ENCODE data around the gene GALP. TPM values are rescaled to one million over a fixed set of nuclear protein-coding genes. Genes with fewer than 3 reads are reported as not detected.
A peak's percentile ranks its signal among the peaks of the same experiment; 100 is the strongest.
"Not testable (repeated sequence)": the region's sequence is repeated elsewhere in the genome, so short reads cannot be mapped to it uniquely, and the experiment has no call there.

The GALP gene
- total and polyA plus RNA-seq, 5 donors: not detected

GRCh38 chr19:56217039-56217949 is 41.5 kb downstream of the GALP start:
- Histone ChIP-seq H3K9me3 (ENCODE audit: control insufficient read depth, low read length) (no peaks in the 10 kb centered on the region), H3K27ac (ENCODE audit: low read length) (no peak overlapping the region), H3K4me3 (ENCODE audit: low read length) (peak overlapping the region; percentile 26), H3K27me3 (ENCODE audit: control insufficient read depth, insufficient read depth) (no peaks in the 10 kb centered on the region), H3K4me1 (ENCODE audit: control insufficient read depth, insufficient read depth, low read length) (no peaks in the 10 kb centered on the region)
- whole genome bisulfite sequencing: 6% methylated on average over 79 of the region's 79 CpGs
- intact Hi-C loops (cut with DNase I): no loop called here
- ATAC-seq (peak; percentile 52 to 67), DNase-seq (peak; percentile 34 to 73 (median 60))

DNA sequence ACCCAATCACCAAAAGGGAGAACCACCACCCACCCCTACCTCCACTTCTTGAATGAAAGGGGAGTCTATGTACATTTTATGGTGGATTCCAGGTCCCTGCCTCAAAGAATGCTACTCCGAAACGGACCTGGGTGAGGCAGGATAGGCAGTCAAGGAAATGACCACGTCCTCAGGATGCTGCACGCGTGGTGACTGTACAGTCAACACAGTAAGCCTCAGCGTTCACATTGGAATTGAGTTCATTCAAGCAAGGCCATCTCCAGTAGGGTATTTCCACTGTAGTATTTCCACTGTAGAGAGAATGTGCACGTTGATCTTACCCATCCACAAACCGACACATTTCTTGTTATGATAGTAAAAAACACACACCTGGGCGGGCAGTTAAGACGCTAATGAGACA is 43.2 kb downstream of the GALP start:
- no peak for ATAC-seq
- H3K27ac ChIP-seq (ENCODE audit: low read length): no peak overlapping the region
- H3K9me3 ChIP-seq (ENCODE audit: control insufficient read depth, low read length): no peaks in the 10 kb centered on the region
- no peaks in the 10 kb centered on the region for H3K4me1 ChIP-seq (ENCODE audit: control insufficient read depth, insufficient read depth, low read length)
- DNase-seq: no peak
- 84% methylated on average over 10 of the region's 10 CpGs for WGBS
- no peaks in the 10 kb centered on the region for H3K27me3 ChIP-seq (ENCODE audit: control insufficient read depth, insufficient read depth)
- no peak overlapping the region for H3K4me3 ChIP-seq (ENCODE audit: low read length)
- intact Hi-C loops (cut with DNase I): no loop called here

DNA sequence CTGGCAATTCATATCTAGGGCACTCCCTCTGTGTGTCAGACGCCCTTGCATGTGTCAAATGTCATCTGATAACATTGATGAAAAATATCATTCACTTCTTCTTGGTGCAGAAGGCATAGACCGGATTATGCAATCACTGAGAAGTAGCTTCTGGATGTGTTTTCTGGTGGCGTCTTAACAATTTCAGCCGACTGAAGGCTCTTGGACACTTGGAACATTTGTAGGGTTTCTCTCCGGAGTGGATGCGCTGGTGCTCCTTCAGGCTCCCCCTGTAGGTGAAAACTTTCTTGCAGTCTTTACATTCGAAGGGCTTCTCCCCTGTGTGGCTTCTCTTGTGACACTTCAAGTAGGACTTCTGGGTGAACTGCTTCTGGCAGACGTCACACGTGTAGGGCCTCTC is 45.6 kb downstream of the GALP start:
- DNase-seq; ATAC-seq; H3K9me3 ChIP-seq (ENCODE audit: control insufficient read depth, low read length); H3K4me3 ChIP-seq (ENCODE audit: low read length); H3K4me1 ChIP-seq (ENCODE audit: control insufficient read depth, insufficient read depth, low read length); H3K27ac ChIP-seq (ENCODE audit: low read length); intact Hi-C loops (cut with DNase I); H3K27me3 ChIP-seq (ENCODE audit: control insufficient read depth, insufficient read depth): not testable (repeated sequence)
- WGBS: 53% methylated on average over 9 of the region's 9 CpGs

DNA sequence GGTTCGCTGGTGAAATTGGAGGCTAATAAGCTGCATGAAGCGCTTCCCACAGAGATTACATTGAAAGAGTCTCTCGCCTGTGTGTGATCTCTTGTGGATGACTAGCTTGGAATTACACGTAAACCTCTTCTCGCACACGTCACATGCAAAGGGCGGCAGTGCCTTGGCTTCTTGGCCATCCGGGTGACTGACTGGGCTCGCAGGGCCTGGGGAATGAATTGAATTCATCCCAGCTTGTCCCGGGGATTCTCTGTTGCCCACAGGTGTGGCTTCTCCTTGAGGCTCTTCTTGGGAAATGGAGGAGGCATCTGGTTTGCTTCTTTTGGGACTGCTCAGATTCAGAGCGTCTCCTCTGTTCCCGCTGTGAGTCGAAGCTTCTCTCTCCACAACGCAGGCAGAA is 46.0 kb downstream of the GALP start:
- Histone ChIP-seq H3K27ac (ENCODE audit: low read length) (no peak overlapping the region), H3K4me1 (ENCODE audit: control insufficient read depth, insufficient read depth, low read length) (no peaks in the 10 kb centered on the region), H3K9me3 (ENCODE audit: control insufficient read depth, low read length) (no peaks in the 10 kb centered on the region), H3K4me3 (ENCODE audit: low read length) (no peak overlapping the region), H3K27me3 (ENCODE audit: control insufficient read depth, insufficient read depth) (no peaks in the 10 kb centered on the region)
- intact Hi-C loops (cut with DNase I): no loop called here
- ATAC-seq: no peak
- no peak for DNase-seq
- WGBS: 91% methylated on average over 14 of the region's 14 CpGs

DNA sequence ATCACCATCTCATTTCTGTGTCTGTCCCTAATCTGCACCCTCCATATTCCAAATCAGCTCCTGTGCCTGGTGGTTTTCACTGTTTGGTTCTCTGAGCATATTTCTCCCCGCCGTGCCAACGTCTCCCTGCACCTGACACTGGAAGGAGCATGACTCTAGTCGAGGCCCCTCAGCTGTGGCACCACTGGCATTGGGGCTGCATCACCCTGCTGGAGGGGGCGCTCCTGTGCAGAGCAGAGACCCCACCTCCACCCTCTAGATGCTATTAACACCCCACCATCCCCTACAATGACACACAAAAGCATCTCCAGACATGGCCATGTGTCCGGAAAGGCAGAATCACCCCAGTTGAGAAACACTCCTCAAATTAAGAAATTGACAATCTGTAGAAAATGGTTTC is 47.1 kb downstream of the GALP start:
- no peaks in the 10 kb centered on the region for H3K4me1 ChIP-seq (ENCODE audit: control insufficient read depth, insufficient read depth, low read length)
- intact Hi-C loops (cut with DNase I): no loop called here
- H3K9me3 ChIP-seq (ENCODE audit: control insufficient read depth, low read length): no peaks in the 10 kb centered on the region
- H3K27ac ChIP-seq (ENCODE audit: low read length): no peak overlapping the region
- no peak for ATAC-seq
- 79% methylated on average over 6 of the region's 6 CpGs for WGBS
- H3K27me3 ChIP-seq (ENCODE audit: control insufficient read depth, insufficient read depth): no peaks in the 10 kb centered on the region
- DNase-seq: no peak
- H3K4me3 ChIP-seq (ENCODE audit: low read length): no peak overlapping the region

GRCh38 chr19:56223481-56223880 is 47.7 kb downstream of the GALP start:
- WGBS: 89% methylated on average over 9 of the region's 9 CpGs

More at GRCh38 chr19:56223481-56223880, 47.7 kb downstream of the GALP start:
- H3K9me3 ChIP-seq (ENCODE audit: control insufficient read depth, low read length): no peaks in the 10 kb centered on the region
- intact Hi-C loops (cut with DNase I): no loop called here
- DNase-seq: no peak
- ATAC-seq: no peak
- H3K27ac ChIP-seq (ENCODE audit: low read length): no peak overlapping the region
- H3K27me3 ChIP-seq (ENCODE audit: control insufficient read depth, insufficient read depth): no peaks in the 10 kb centered on the region
- H3K4me1 ChIP-seq (ENCODE audit: control insufficient read depth, insufficient read depth, low read length): no peaks in the 10 kb centered on the region
- no peak overlapping the region for H3K4me3 ChIP-seq (ENCODE audit: low read length)

Other genes with a start within 250 kb of the GALP start
- not detected for gene NLRP13, start 243.7 kb upstream of the GALP start, total RNA-seq
- gene NLRP13, start 243.7 kb upstream of the GALP start, polyA plus RNA-seq: not detected
- not detected for gene NLRP8, start 228.2 kb upstream of the GALP start, total RNA-seq
- gene NLRP8, start 228.2 kb upstream of the GALP start, polyA plus RNA-seq: not detected
- not detected for gene NLRP5, start 189.2 kb upstream of the GALP start, total RNA-seq
- not detected for gene NLRP5, start 189.2 kb upstream of the GALP start, polyA plus RNA-seq
- gene ZNF787, start 54.7 kb upstream of the GALP start, total RNA-seq: 10 to 100 TPM; 22.0 to 29.2 (median 26.2) TPM
- gene ZNF787, start 54.7 kb upstream of the GALP start, polyA plus RNA-seq: 25.4 TPM
- 10 to 100 TPM; 19.3 to 29.3 (median 23.1) TPM for gene ZNF444, start 34.7 kb upstream of the GALP start, total RNA-seq
- 20.0 TPM for gene ZNF444, start 34.7 kb upstream of the GALP start, polyA plus RNA-seq
- gene ZSCAN5B, start 21.8 kb downstream of the GALP start, total RNA-seq: not detected
- not detected for gene ZSCAN5B, start 21.8 kb downstream of the GALP start, polyA plus RNA-seq
- not detected for gene ZSCAN5C, start 26.3 kb downstream of the GALP start, total RNA-seq
- gene ZSCAN5C, start 26.3 kb downstream of the GALP start, polyA plus RNA-seq: not detected
- not detected for gene EDDM13, start 96.7 kb downstream of the GALP start, total RNA-seq
- 0.32 TPM for gene EDDM13, start 96.7 kb downstream of the GALP start, polyA plus RNA-seq
- gene ZSCAN5A, start 138.8 kb downstream of the GALP start, total RNA-seq: 10 to 100 TPM; 18.2 to 25.8 (median 21.7) TPM
- 16.5 TPM for gene ZSCAN5A, start 138.8 kb downstream of the GALP start, polyA plus RNA-seq
- gene ZNF582, start 217.5 kb downstream of the GALP start, total RNA-seq: 1 to 10 TPM; 3.6 to 5.8 (median 4.8) TPM
- gene ZNF582, start 217.5 kb downstream of the GALP start, polyA plus RNA-seq: 6.3 TPM
- 1 to 10 TPM; 5.6 to 8.6 (median 7.0) TPM for gene ZNF583, start 228.3 kb downstream of the GALP start, total RNA-seq
- 3.1 TPM for gene ZNF583, start 228.3 kb downstream of the GALP start, polyA plus RNA-seq

Measured in right cardiac atrium (tissue), 5 donors.